Measurements from ENCODE around the gene ELOVL1.

DNA sequence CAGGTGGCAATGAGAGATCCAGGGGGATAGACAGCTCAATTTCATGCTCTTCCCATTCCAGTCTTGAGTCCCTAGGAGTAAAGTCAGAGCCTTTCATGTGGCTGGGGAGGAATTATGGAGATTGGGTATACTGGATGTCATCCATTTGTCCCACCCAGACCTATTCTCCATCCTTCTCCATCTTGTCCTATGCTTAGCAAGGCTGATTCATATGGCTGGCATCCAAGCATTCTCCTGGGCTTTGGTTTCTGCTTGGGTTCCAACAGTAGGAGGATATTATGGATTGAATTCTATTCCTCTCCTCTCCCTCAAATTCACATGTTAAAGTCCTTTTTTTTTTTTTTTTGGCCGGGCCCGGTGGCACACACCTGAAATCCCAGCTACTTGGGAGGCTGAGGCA, 12.9 kb downstream of the ELOVL1 start:
- TF ChIP-seq, protein P1, sequence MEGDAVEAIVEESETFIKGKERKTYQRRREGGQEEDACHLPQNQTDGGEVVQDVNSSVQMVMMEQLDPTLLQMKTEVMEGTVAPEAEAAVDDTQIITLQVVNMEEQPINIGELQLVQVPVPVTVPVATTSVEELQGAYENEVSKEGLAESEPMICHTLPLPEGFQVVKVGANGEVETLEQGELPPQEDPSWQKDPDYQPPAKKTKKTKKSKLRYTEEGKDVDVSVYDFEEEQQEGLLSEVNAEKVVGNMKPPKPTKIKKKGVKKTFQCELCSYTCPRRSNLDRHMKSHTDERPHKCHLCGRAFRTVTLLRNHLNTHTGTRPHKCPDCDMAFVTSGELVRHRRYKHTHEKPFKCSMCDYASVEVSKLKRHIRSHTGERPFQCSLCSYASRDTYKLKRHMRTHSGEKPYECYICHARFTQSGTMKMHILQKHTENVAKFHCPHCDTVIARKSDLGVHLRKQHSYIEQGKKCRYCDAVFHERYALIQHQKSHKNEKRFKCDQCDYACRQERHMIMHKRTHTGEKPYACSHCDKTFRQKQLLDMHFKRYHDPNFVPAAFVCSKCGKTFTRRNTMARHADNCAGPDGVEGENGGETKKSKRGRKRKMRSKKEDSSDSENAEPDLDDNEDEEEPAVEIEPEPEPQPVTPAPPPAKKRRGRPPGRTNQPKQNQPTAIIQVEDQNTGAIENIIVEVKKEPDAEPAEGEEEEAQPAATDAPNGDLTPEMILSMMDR (conservative IDR thresholded peaks at IDR 0.05; ENCODE audit: low read depth, low read length), result no peak
- TF ChIP-seq EZH2 (IDR thresholded peaks at IDR 0.05; ENCODE audit: low read length, unreplicated experiment), result no peak
